ENCODE measurements around the gene BAG1.

BAG1 gene

DNA sequence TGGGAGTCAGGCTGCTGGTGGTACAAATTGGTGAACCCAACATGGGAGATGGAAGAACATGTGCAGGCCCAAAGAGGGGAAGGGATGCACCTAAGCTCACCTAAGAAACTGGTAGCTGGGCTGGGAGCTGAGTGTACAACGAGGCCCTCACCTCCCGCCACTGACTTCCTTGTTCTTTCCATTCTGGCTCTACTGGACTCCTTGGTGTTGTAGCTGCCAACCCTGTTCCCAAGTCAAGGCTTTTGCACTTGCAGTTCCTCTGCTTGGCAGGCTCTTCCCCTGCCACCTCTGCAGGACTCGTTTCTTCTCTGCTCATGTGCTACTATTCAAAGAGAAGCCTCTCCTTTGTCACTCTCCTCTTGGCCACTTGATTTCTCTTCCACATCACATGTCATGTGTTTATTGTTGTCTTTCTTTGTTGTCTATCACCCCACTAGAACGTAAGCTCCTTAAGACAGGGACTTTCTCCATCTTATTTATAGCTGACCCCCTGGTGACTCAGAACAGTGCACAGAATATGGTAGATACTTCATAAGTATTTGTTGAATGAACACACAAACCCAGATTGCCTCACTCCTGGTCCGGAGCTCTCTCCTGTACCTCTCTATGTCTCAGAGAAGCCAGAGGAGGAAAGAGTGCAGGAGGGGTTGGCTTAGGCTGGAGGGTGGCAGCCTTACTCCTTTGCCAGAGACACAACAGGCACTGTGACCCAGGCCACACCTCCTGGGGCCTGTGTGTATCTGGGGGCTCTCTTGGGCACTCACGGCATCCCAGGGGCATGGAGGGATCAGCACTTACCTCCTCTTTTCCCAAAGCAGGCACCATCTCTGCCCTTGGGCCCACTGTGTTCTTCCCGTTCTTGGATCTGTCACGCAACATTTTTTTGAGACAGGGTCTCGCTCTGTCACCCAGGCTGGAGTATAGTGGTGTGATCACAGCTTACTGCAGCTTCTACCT, 29.7 kb downstream of the BAG1 start:
- H3K4me3 ChIP-seq (ENCODE audit: low read depth, low read length), result no peak overlapping the region
- TF ChIP-seq, protein P1, sequence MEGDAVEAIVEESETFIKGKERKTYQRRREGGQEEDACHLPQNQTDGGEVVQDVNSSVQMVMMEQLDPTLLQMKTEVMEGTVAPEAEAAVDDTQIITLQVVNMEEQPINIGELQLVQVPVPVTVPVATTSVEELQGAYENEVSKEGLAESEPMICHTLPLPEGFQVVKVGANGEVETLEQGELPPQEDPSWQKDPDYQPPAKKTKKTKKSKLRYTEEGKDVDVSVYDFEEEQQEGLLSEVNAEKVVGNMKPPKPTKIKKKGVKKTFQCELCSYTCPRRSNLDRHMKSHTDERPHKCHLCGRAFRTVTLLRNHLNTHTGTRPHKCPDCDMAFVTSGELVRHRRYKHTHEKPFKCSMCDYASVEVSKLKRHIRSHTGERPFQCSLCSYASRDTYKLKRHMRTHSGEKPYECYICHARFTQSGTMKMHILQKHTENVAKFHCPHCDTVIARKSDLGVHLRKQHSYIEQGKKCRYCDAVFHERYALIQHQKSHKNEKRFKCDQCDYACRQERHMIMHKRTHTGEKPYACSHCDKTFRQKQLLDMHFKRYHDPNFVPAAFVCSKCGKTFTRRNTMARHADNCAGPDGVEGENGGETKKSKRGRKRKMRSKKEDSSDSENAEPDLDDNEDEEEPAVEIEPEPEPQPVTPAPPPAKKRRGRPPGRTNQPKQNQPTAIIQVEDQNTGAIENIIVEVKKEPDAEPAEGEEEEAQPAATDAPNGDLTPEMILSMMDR (IDR thresholded peaks at IDR 0.05; ENCODE audit: borderline replicate concordance, insufficient read depth, low read depth, low read length), result no peak

DNA sequence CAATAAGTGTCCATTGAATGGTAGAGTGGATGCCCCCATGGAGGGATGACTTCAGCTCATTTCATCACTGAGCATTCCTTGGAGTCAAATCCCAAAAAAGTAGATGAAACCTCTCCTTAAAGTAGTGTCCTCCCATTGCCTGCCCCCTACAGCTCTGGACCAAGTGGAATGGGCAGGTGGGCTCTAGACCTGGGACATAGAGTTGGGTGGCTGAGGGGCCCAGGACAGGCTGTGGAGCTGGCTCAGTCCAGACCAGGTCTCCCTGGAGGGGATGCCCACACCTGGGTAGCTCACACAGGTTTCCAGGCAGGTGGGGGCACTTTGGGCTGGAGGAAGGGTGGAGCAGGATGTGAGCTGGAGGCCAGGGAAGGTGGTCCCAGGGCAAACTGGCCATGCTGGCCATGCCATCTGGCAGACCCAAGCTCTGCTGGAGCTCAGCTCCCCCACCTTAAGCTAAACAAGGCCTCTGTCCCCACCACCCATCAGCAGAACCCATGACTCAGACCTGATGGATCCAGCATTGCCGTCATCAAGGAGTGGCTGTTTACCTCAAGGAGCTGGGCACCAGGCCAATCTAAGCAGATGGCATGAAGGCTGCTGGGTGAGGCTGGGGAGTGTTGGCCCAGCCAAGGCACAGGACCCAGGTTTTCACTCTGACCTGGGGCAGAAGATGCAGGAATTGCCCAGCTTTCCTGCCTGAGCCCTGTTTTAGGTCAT, 30.7 kb downstream of the BAG1 start:
- TF ChIP-seq, protein P1 (IDR thresholded peaks at IDR 0.05; ENCODE audit: borderline replicate concordance, insufficient read depth, low read depth, low read length), result no peak
- H3K4me3 ChIP-seq (ENCODE audit: low read depth, low read length), result no peak overlapping the region

DNA sequence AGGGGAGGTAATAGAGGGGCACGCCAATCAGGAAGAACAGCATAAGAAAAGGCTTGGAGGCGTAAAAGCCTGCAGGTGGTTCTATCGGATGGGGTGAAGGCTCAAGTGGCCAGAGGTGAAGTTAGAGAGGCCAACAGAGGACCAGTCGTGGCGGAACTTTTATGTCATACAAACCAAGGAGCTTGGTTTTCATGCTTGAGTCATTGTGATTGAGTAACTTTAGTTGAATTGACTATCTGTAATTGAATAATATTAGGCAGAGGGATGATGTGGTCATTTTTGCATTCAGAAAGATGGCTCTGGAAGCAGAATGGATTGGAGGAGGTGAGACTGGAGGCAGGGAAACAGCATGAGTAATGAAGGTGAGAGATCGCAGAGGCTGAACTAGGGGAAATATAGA, 31.7 kb downstream of the BAG1 start:
- TF ChIP-seq, protein P1 (IDR thresholded peaks at IDR 0.05; ENCODE audit: borderline replicate concordance, insufficient read depth, low read depth, low read length), result no peak
- no peak overlapping the region for H3K4me3 ChIP-seq (ENCODE audit: low read depth, low read length)

- H3K4me3 ChIP-seq (ENCODE audit: low read depth, low read length), result no peak overlapping the region
- TF ChIP-seq, protein P1 (IDR thresholded peaks at IDR 0.05; ENCODE audit: borderline replicate concordance, insufficient read depth, low read depth, low read length), result no peak
These were observed 32.9 kb downstream of the BAG1 start for GRCh38 chr9:33231623-33231942.

DNA sequence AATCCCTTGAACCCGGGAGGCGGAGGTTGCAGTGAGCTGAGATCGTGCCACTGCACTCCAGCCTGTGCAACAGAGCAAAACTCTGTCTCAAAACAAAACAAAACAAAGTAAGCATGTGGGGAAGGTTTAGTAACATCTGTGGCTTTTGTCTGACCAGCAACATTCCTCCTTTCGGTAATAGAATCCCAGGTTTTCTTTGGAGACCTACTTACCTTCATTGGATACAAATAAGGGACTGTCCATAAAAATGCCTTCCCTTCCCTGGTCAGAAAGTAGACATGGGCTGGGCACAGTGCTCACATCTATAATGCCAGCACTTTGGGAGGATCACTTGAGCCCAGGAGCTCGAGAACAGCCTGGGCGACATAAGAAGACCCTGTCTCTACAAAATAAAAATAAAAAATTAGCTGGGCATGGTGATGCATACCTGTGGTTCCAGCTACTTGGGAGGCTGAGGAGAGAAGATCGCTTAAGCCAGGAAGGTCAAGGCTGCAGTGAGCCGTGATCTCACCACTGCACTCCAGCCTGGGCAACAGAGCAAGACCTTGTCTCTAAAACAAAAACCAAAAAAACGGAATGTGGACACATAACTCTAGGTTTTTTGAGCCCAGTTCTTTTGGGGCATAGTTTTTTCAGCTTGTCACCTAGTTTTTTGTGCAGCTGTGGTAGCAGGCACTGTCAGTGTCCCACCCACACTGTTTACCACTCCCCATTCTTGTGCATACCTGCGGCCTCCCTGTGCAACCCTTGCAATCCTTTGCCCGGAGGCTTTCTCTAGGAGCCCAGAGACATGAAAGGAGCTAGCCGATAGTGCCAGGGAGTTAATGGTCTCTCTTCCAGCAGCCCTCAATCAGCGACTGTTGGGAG, 33.5 kb downstream of the BAG1 start:
- no peak overlapping the region for H3K4me3 ChIP-seq (ENCODE audit: low read depth, low read length)
- TF ChIP-seq, protein P1 (IDR thresholded peaks at IDR 0.05; ENCODE audit: borderline replicate concordance, insufficient read depth, low read depth, low read length), result no peak

DNA sequence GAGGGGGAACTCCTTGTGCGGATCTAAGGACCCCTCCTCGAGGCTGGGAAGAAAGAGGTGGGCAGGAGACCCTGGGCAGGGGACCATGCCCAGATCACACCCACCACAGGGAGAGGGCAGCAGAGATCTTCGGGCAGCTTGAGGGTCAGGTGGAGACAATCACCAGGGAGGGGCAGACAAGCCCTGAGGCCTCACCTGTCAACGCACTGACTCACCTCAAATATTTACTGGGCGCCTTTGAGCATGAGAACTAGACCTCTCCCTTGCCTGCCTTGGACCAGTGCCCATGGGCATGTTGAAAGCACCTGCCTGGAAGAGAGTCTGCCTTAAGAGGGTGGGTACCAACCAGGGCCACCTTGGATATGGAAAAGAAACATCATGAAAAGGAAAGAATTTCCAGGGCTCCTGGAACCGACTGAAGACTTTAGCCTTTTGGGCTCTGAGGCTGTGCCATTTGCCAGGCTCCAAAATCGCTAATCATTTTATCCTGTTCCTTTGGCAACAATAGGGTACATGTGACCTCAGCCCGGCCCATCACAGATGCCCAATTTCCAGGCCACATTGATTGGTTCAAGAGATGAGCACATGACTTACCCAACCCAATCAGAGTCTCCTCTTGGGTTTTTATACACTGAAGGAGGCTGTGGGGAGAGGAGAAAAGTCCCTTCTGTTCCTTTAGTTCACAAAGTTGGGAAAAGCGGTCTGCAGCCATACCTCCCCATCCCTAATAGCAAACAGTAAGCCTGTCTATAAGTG, 35.0 kb downstream of the BAG1 start:
- TF ChIP-seq, protein P1 (IDR thresholded peaks at IDR 0.05; ENCODE audit: borderline replicate concordance, insufficient read depth, low read depth, low read length), result no peak
- H3K4me3 ChIP-seq (ENCODE audit: low read depth, low read length), result no peak overlapping the region
